ENCODE results near the gene TBX21. TPM values are rescaled to one million over a fixed set of nuclear protein-coding genes. Genes with fewer than 3 reads are reported as not detected.

Gene TBX21
- total and polyA plus RNA-seq, 8 donors = 0.25 to 2.8 (median 0.46) TPM; not detected in 1

DNA sequence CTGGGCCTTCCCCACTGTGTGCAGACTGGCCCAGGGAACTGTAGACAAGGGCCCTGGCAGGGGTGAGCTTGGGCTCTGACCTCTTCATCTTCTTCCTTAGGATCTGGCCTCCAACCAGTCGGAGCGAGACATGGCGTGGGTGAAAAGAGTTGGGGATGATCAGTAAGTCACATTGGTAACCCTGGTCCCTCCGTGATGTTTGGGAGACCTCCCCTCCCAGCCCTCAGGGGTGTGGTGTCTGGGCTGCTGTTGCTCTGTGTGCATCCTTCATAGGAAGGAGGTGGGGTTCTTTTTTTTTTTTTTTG is 33.5 kb upstream of the TBX21 start:
- TF ChIP-seq, protein P1, sequence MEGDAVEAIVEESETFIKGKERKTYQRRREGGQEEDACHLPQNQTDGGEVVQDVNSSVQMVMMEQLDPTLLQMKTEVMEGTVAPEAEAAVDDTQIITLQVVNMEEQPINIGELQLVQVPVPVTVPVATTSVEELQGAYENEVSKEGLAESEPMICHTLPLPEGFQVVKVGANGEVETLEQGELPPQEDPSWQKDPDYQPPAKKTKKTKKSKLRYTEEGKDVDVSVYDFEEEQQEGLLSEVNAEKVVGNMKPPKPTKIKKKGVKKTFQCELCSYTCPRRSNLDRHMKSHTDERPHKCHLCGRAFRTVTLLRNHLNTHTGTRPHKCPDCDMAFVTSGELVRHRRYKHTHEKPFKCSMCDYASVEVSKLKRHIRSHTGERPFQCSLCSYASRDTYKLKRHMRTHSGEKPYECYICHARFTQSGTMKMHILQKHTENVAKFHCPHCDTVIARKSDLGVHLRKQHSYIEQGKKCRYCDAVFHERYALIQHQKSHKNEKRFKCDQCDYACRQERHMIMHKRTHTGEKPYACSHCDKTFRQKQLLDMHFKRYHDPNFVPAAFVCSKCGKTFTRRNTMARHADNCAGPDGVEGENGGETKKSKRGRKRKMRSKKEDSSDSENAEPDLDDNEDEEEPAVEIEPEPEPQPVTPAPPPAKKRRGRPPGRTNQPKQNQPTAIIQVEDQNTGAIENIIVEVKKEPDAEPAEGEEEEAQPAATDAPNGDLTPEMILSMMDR (IDR thresholded peaks at IDR 0.05) = no peak
- Histone ChIP-seq H3K4me3 (no peak overlapping the region), H3K36me3 (peaks cover 0 to 51% of the 10 kb centered on the region in 2 donors), H3K9me3 (no peaks in the 10 kb centered on the region), H3K4me1 (peaks cover 0 to 51% of the 10 kb centered on the region in 2 donors), H3K27ac (no peak overlapping the region), H3K27me3 (no peaks in the 10 kb centered on the region)
- ATAC-seq = no peak
- DNase-seq = peak in 1 of 4 donors; percentile 24
- intact Hi-C loops (cut with DNase I) = no loop called here

DNA sequence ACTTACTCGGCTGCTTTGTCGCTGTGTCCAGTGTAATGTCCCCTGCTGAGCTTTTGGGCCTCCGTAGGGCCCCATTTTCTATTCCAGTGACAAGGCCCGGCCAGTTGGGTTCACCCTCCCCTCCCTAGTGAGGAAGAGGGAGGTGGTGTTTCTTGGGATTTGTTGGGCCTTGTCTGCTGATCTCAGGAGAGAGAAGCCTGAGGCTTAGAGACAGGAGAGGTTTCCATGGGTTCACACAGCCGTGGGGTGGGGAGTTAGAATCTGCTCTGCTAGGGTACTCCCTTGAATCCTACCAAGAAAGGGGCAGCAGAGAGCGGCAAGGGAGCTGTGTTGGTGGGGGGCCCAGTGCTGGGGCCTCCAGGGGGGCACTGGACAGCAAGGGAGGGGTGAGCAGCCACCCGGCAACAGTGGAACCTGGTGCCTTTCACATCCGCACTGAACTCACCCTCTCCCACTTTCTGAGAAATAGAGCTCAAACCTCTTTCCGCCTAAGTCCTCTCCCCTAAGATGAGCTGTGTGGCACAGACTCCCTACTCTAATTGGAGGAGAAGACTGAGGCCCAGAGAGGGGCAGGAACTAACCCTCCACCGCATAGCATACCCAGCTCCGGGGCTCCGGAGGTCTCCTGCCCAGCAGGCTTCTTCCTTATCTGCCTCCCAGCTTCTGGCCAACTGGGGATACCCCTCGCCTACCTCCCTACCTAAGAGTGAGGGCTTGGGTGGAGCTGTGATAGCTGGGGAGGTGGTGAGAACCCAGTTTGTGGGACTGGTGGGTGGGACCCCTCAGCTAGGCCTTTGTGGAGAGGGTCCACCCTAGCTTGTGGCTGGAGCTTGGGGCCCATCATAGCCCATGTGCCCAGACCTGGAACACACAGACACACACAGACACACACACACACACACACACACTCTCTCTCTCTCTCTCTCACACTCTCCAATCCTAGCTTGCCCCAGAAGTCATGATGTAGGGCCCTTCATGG is 32.3 kb upstream of the TBX21 start:
- H3K27ac ChIP-seq = no peak overlapping the region
- no peaks in the 10 kb centered on the region for H3K9me3 ChIP-seq
- intact Hi-C loops (cut with DNase I) = no loop called here
- ATAC-seq (no peak), DNase-seq (peak in 1 of 4 donors; percentile 27)
- H3K36me3 ChIP-seq = peaks cover 0 to 51% of the 10 kb centered on the region in 2 donors
- no peak overlapping the region for H3K4me3 ChIP-seq
- peaks cover 0 to 54% of the 10 kb centered on the region in 2 donors for H3K4me1 ChIP-seq
- no peaks in the 10 kb centered on the region for H3K27me3 ChIP-seq
- TF ChIP-seq, protein P1 (IDR thresholded peaks at IDR 0.05) = no peak

DNA sequence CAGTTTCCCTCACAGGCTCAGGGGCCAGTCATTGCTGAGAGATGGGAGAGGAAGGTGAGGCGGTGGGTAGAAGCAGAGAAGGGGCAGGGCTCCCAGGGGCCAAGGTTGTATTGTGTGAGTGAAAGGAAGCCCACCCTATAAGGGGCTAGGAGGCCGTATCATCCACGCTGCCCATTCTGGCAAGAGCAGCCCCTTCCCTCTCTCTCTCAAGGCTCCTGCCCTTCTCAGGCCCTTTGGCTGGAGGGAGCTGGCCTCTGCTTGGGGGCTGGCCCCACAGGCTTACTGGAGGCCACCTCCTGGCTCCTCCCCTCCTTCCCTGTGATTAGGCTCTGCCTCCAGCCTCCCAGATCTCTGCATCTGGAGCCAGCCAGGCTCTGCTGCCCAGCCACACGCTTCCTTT is 31.4 kb upstream of the TBX21 start:
- TF ChIP-seq, protein P1 (IDR thresholded peaks at IDR 0.05) = no peak
- intact Hi-C loops (cut with DNase I) = no loop called here
- H3K27me3 ChIP-seq = no peaks in the 10 kb centered on the region
- H3K27ac ChIP-seq = no peak overlapping the region
- no peaks in the 10 kb centered on the region for H3K9me3 ChIP-seq
- ATAC-seq (no peak), DNase-seq (peak in 1 of 4 donors; percentile 22)
- peaks cover 0 to 54% of the 10 kb centered on the region in 2 donors for H3K4me1 ChIP-seq
- no peak overlapping the region for H3K4me3 ChIP-seq
- peaks cover 0 to 48% of the 10 kb centered on the region in 2 donors for H3K36me3 ChIP-seq

DNA sequence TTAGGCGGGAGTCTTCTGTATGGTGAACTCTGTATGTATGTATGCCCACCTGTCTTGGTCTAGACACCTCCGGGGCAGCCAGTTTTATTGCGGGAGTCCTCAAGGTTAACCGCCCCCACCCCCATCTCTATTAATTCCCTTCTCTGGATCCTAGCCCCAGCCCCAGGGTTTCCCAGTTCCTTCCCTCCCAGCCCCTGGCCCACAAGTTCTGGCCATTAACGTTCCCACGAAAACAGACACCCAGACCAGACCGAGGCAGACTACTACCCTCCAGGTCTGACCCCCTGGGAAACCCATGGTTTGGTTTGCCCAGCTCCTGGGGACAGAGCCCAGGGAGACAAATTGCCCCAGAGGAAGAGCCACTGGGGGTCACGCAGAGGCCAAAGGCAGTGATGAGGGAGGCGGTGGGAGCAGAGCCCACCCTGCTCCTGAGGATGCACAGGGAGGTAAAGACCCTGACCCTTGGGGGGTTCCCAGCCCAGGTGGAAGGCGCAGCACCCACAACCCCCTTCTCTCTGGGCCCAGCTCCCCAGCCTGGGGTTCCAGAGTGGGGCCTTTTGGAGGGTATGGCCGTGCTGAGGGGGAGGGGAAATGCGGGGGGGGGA is 30.5 kb upstream of the TBX21 start:
- no peak overlapping the region for H3K4me3 ChIP-seq
- no peak overlapping the region for H3K27ac ChIP-seq
- ATAC-seq (no peak), DNase-seq (peak in 1 of 4 donors; percentile 13)
- no peaks in the 10 kb centered on the region for H3K27me3 ChIP-seq
- intact Hi-C loops (cut with DNase I) = no loop called here
- peaks cover 0 to 53% of the 10 kb centered on the region in 2 donors for H3K4me1 ChIP-seq
- TF ChIP-seq, protein P1 (IDR thresholded peaks at IDR 0.05) = no peak
- H3K36me3 ChIP-seq = peaks cover 0 to 39% of the 10 kb centered on the region in 2 donors
- H3K9me3 ChIP-seq = no peaks in the 10 kb centered on the region

DNA sequence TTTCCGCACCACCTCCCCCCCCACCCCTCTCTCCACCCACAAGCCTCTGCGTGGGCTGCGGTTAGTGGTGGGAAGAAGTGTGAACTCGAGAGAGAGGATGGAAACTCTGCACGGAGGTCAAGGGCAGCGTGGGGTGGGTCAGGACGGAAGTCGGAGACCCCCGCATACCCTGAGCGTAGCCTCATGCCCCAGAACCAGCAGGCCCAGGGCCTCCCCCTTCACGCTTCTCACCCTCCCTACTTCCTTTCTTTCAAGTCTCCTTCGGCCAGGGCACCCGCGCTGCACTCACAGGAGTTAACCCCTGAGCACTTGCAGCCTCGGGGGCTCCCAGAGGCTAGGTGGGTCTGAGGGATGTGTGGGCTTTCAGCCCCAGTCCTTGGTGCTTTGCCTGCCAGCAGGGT is 29.8 kb upstream of the TBX21 start:
- H3K9me3 ChIP-seq = no peaks in the 10 kb centered on the region
- ATAC-seq = no peak
- H3K4me1 ChIP-seq = peaks cover 0 to 54% of the 10 kb centered on the region in 2 donors
- H3K27ac ChIP-seq = peak overlapping the region in 1 of 2 donors; percentile 41
- intact Hi-C loops (cut with DNase I) = no loop called here
- no peaks in the 10 kb centered on the region for H3K27me3 ChIP-seq
- TF ChIP-seq, protein P1 (IDR thresholded peaks at IDR 0.05) = no peak
- DNase-seq = no peak
- no peak overlapping the region for H3K4me3 ChIP-seq
- H3K36me3 ChIP-seq = peaks cover 0 to 39% of the 10 kb centered on the region in 2 donors

All from left lung (tissue), 10 donors.